Caco-2 (cell line): Measurements from ENCODE around the gene CTXN2. TPM values are rescaled to one million over a fixed set of nuclear protein-coding genes. Genes with fewer than 3 reads are reported as not detected.

Source experiments
- BruUV-seq: library from RNA; stranded (reverse); fragments of 400-500 nt; replicated peaks from 2 replicates; lab custom pipeline; 2021; lab: Mats Ljungman, UMichigan
- CTCF ChIA-PET: fragments of 300-600 bp; sonication (Branson Sonifier 250); formaldehyde crosslinking; loops from one replicate; lab custom pipeline; 2022; ENCODE audit warnings: antibody characterized with exemption; lab: Charles Lee
- POLR2A ChIA-PET: fragments of 300-600 bp; sonication (Branson Sonifier 250); formaldehyde crosslinking; loops from one replicate; lab custom pipeline; 2022; ENCODE audit warnings: antibody characterized with exemption; lab: Charles Lee
- DNase-seq, 2 experiments: peaks; one replicate each; pipeline versions ENCODE4 v3.0.0 to v3.0.0-alpha.2; 2020 to 2022
- H3K27me3 ChIP-seq: replicated peaks from 2 replicates; pipeline ENCODE4 v1.6.0; 2011; ENCODE audit warnings: low read length; ENCODE audit not compliant: control insufficient read depth, insufficient read depth
- H3K36me3 ChIP-seq: 2 replicates; pipeline ENCODE4 v1.5.1; 2011; ENCODE audit warnings: low read length; ENCODE audit not compliant: control insufficient read depth, insufficient read depth
- H3K4me1 ChIP-seq: fragments of 250-450 bp; sonication (Bioruptor Pico); 2 replicates; pipeline ENCODE4 v1.5.1; 2020; ENCODE audit warnings: mild to moderate bottlenecking
- H3K4me3 ChIP-seq: 2 replicates; pipeline ENCODE4 v1.5.1; 2011; ENCODE audit warnings: low read depth, mild to moderate bottlenecking, control low read depth, low read length
- H3K9me3 ChIP-seq: fragments of 250-450 bp; sonication (Bioruptor Pico); 2 replicates; pipeline ENCODE4 v1.5.1; 2020; ENCODE audit warnings: mild to moderate bottlenecking, moderate library complexity
- H3K27ac Mint-ChIP-seq: one replicate; pipeline ENCODE4 v1.8.0; 2022; ENCODE audit warnings: mixed read lengths; ENCODE audit not compliant: unreplicated experiment
- H3K27me3 Mint-ChIP-seq: one replicate; pipeline ENCODE4 v1.8.0; 2022; ENCODE audit warnings: mixed read lengths; ENCODE audit not compliant: insufficient read depth, unreplicated experiment
- H3K36me3 Mint-ChIP-seq: one replicate; pipeline ENCODE4 v1.8.0; 2022; ENCODE audit warnings: mild to moderate bottlenecking, mixed read lengths; ENCODE audit not compliant: insufficient read depth, unreplicated experiment
- H3K4me1 Mint-ChIP-seq: one replicate; pipeline ENCODE4 v1.8.0; 2022; ENCODE audit warnings: low read depth, mixed read lengths; ENCODE audit not compliant: unreplicated experiment
- H3K4me3 Mint-ChIP-seq: one replicate; pipeline ENCODE4 v1.8.0; 2022; ENCODE audit warnings: mild to moderate bottlenecking, moderate library complexity, mixed read lengths; ENCODE audit not compliant: unreplicated experiment
- H3K9me3 Mint-ChIP-seq: one replicate; pipeline ENCODE4 v1.8.0; 2022; ENCODE audit warnings: mixed read lengths; ENCODE audit not compliant: unreplicated experiment
- CTCF ChIP-seq, 2 experiments: fragments of 200-600 bp in 1 of 2; IDR thresholded peaks; 1 replicate in 1 of 2; 2 replicates in 1 of 2; pipeline versions ENCODE4 v1.5.1 to v1.8.0; 2011 to 2022; ENCODE audit warnings: antibody characterized with exemption in 1 of 2, control low read depth in 1 of 2, inconsistent platforms in 1 of 2, low read depth in 1 of 2, low read length in 1 of 2, mild to moderate bottlenecking in 1 of 2, moderate library complexity in 1 of 2; ENCODE audit not compliant: insufficient read depth in 1 of 2, severe bottlenecking in 1 of 2, unreplicated experiment in 1 of 2
- intact Hi-C: fragments of 100-400 bp; cut with micrococcal nuclease; formaldehyde crosslinking; loops from one replicate; pipeline ENCODE4 v1.10.0; 2022; ENCODE audit not compliant: unreplicated experiment
- total RNA-seq: library from RNA; stranded (reverse); gene quantifications from 2 replicates; pipeline ENCODE4 v1.2.3, GENCODE V29; 2022

The CTXN2 gene
- total RNA-seq, 1 experiment from 2014 or later = not detected

GRCh38 chr15:48182749-48183148, 8.7 kb upstream of the CTXN2 start:
- CTCF ChIA-PET = no interaction called here
- no peaks in the 10 kb centered on the region for H3K4me1 Mint-ChIP-seq
- Histone ChIP-seq H3K4me1 (no peaks in the 10 kb centered on the region), H3K36me3 (no peaks in the 10 kb centered on the region), H3K9me3 (no peaks in the 10 kb centered on the region), H3K27me3 (no peaks in the 10 kb centered on the region), H3K4me3 (no peak overlapping the region)
- POLR2A ChIA-PET = no interaction called here
- intact Hi-C loops = no loop called here
- no peaks in the 10 kb centered on the region for H3K9me3 Mint-ChIP-seq
- H3K27ac Mint-ChIP-seq = no peak overlapping the region
- H3K4me3 Mint-ChIP-seq = no peak overlapping the region
- DNase-seq = no peak
- peaks cover 7% of the 10 kb centered on the region for H3K27me3 Mint-ChIP-seq
- TF ChIP-seq CTCF (IDR thresholded peaks at IDR 0.05; ENCODE audit: insufficient read depth in 1 of 2, low read depth in 1 of 2, low read length in 1 of 2, severe bottlenecking in 1 of 2, unreplicated experiment in 1 of 2) = no peak
- BruUV-seq = no TSS peak
- no peaks in the 10 kb centered on the region for H3K36me3 Mint-ChIP-seq

- no TSS peak for BruUV-seq
- Mint-ChIP-seq H3K4me1 (no peaks in the 10 kb centered on the region), H3K27me3 (peaks cover 5% of the 10 kb centered on the region), H3K4me3 (no peak overlapping the region), H3K9me3 (no peaks in the 10 kb centered on the region), H3K36me3 (no peaks in the 10 kb centered on the region), H3K27ac (no peak overlapping the region)
- CTCF ChIA-PET = no interaction called here
- intact Hi-C loops = no loop called here
- H3K27me3 ChIP-seq = no peaks in the 10 kb centered on the region
- no peak for TF ChIP-seq CTCF (IDR thresholded peaks at IDR 0.05; ENCODE audit: insufficient read depth in 1 of 2, low read depth in 1 of 2, low read length in 1 of 2, severe bottlenecking in 1 of 2, unreplicated experiment in 1 of 2)
- DNase-seq = no peak
- POLR2A ChIA-PET = no interaction called here
- H3K4me3 ChIP-seq = no peak overlapping the region
- H3K9me3 ChIP-seq = no peaks in the 10 kb centered on the region
- H3K4me1 ChIP-seq = no peaks in the 10 kb centered on the region
- no peaks in the 10 kb centered on the region for H3K36me3 ChIP-seq
Measured at GRCh38 chr15:48185529-48185928, 5.9 kb upstream of the CTXN2 start.

GRCh38 chr15:48186271-48186670, 5.2 kb upstream of the CTXN2 start:
- Mint-ChIP-seq H3K27ac (no peak overlapping the region), H3K4me1 (no peaks in the 10 kb centered on the region), H3K4me3 (no peak overlapping the region), H3K27me3 (peaks cover 8% of the 10 kb centered on the region), H3K36me3 (no peaks in the 10 kb centered on the region), H3K9me3 (no peaks in the 10 kb centered on the region)
- H3K4me1 ChIP-seq = no peaks in the 10 kb centered on the region
- intact Hi-C loops = no loop called here
- H3K4me3 ChIP-seq = no peak overlapping the region
- BruUV-seq = no TSS peak
- no peaks in the 10 kb centered on the region for H3K27me3 ChIP-seq
- H3K36me3 ChIP-seq = no peaks in the 10 kb centered on the region
- DNase-seq = no peak
- TF ChIP-seq CTCF (IDR thresholded peaks at IDR 0.05; ENCODE audit: insufficient read depth in 1 of 2, low read depth in 1 of 2, low read length in 1 of 2, severe bottlenecking in 1 of 2, unreplicated experiment in 1 of 2) = no peak
- POLR2A ChIA-PET = no interaction called here
- CTCF ChIA-PET = no interaction called here
- H3K9me3 ChIP-seq = no peaks in the 10 kb centered on the region
